ENCODE data around the gene RORC. TPM values are rescaled to one million over a fixed set of nuclear protein-coding genes. Genes with fewer than 3 reads are reported as not detected.

RORC gene
- total RNA-seq, 1 experiment from 2014 or later: 0.26 TPM

- ChIA-PET CTCF (no interaction called here), POLR2A (ENCODE audit: unreplicated experiment) (no interaction called here)
- BruUV-seq (replicated peaks): no TSS peak
- no peak for DNase-seq
- H4K20me1 ChIP-seq (ENCODE audit: low read length): no peaks in the 10 kb centered on the region
- H3K9ac ChIP-seq (ENCODE audit: low read length): no peak overlapping the region
- intact Hi-C loops (cut with micrococcal nuclease): no loop called here
- H3K4me1 ChIP-seq (ENCODE audit: insufficient read depth, low read length): no peaks in the 10 kb centered on the region
- no peak overlapping the region for H2AFZ ChIP-seq (ENCODE audit: low read length)
- H3K4me3 ChIP-seq (ENCODE audit: low read length): no peak overlapping the region
- H3K27me3 ChIP-seq (ENCODE audit: low read length): no peaks in the 10 kb centered on the region
- no peak for ATAC-seq
- H3F3A ChIP-seq (ENCODE audit: low read length, unreplicated experiment): no peaks in the 10 kb centered on the region
- no peak for TF ChIP-seq CTCF (conservative IDR thresholded peaks at IDR 0.05; ENCODE audit: low read depth, low read length)
- no peak for TF ChIP-seq EZH2 (IDR thresholded peaks at IDR 0.05; ENCODE audit: low read length, unreplicated experiment)
- no peak for TF ChIP-seq EZH2phosphoT487 (IDR thresholded peaks at IDR 0.05; ENCODE audit: borderline replicate concordance, low read length)
- no peak overlapping the region for H3K27ac ChIP-seq (ENCODE audit: low read length)
- H3K9me3 ChIP-seq (ENCODE audit: low read length): no peaks in the 10 kb centered on the region
- no peaks in the 10 kb centered on the region for H3K79me2 ChIP-seq (ENCODE audit: low read length)
- no peak overlapping the region for H3K4me2 ChIP-seq (ENCODE audit: low read length)
- no peaks in the 10 kb centered on the region for H3K36me3 ChIP-seq (ENCODE audit: low read depth, low read length)
- no peaks in the 10 kb centered on the region for H3K9me2 ChIP-seq (replicated peaks; ENCODE audit: low read length)
Measured at GRCh38 chr1:151860504-151861187, 29.0 kb upstream of the RORC start.

GRCh38 chr1:151859891-151860293 lies 28.3 kb upstream of the RORC start:
- H3K9ac ChIP-seq (ENCODE audit: low read length): no peak overlapping the region
- no peak overlapping the region for H3K4me2 ChIP-seq (ENCODE audit: low read length)
- ChIA-PET POLR2A (ENCODE audit: unreplicated experiment) (interaction anchor here (0.6 kb wide), 1 partner anchor 413 kb away, joined by 9 read pairs; no protein-coding TSS in a partner anchor), CTCF (no interaction called here)
- no peaks in the 10 kb centered on the region for H3K9me3 ChIP-seq (ENCODE audit: low read length)
- intact Hi-C loops (cut with micrococcal nuclease): no loop called here
- TF ChIP-seq CTCF (conservative IDR thresholded peaks at IDR 0.05; ENCODE audit: low read depth, low read length) (no peak), EZH2 (IDR thresholded peaks at IDR 0.05; ENCODE audit: low read length, unreplicated experiment) (no peak), EZH2phosphoT487 (IDR thresholded peaks at IDR 0.05; ENCODE audit: borderline replicate concordance, low read length) (no peak)
- DNase-seq (no peak), ATAC-seq (no peak)
- H3F3A ChIP-seq (ENCODE audit: low read length, unreplicated experiment): no peaks in the 10 kb centered on the region
- H3K27ac ChIP-seq (ENCODE audit: low read length): no peak overlapping the region
- H3K4me3 ChIP-seq (ENCODE audit: low read length): no peak overlapping the region
- no TSS peak for BruUV-seq (replicated peaks)
- no peaks in the 10 kb centered on the region for H4K20me1 ChIP-seq (ENCODE audit: low read length)
- H3K9me2 ChIP-seq (replicated peaks; ENCODE audit: low read length): no peaks in the 10 kb centered on the region
- no peaks in the 10 kb centered on the region for H3K4me1 ChIP-seq (ENCODE audit: insufficient read depth, low read length)
- H3K79me2 ChIP-seq (ENCODE audit: low read length): no peaks in the 10 kb centered on the region
- no peaks in the 10 kb centered on the region for H3K36me3 ChIP-seq (ENCODE audit: low read depth, low read length)
- no peaks in the 10 kb centered on the region for H3K27me3 ChIP-seq (ENCODE audit: low read length)
- H2AFZ ChIP-seq (ENCODE audit: low read length): no peak overlapping the region

GRCh38 chr1:151858886-151859665 lies 27.5 kb upstream of the RORC start:
- Histone ChIP-seq H3K4me2 (ENCODE audit: low read length) (no peak overlapping the region), H3K4me1 (ENCODE audit: insufficient read depth, low read length) (no peaks in the 10 kb centered on the region), H3K36me3 (ENCODE audit: low read depth, low read length) (no peaks in the 10 kb centered on the region), H3K9me3 (ENCODE audit: low read length) (no peaks in the 10 kb centered on the region), H3K27me3 (ENCODE audit: low read length) (no peaks in the 10 kb centered on the region), H4K20me1 (ENCODE audit: low read length) (no peaks in the 10 kb centered on the region), H3K4me3 (ENCODE audit: low read length) (no peak overlapping the region), H3K9me2 (replicated peaks; ENCODE audit: low read length) (no peaks in the 10 kb centered on the region), H3K27ac (ENCODE audit: low read length) (no peak overlapping the region), H3K79me2 (ENCODE audit: low read length) (no peaks in the 10 kb centered on the region), H2AFZ (ENCODE audit: low read length) (no peak overlapping the region), H3F3A (ENCODE audit: low read length, unreplicated experiment) (no peaks in the 10 kb centered on the region), H3K9ac (ENCODE audit: low read length) (no peak overlapping the region)
- ChIA-PET CTCF (no interaction called here), POLR2A (ENCODE audit: unreplicated experiment) (interaction anchor here (0.6 kb wide), 1 partner anchor 412 kb away, joined by 9 read pairs; no protein-coding TSS in a partner anchor)
- ATAC-seq (no peak), DNase-seq (no peak)
- BruUV-seq (replicated peaks): no TSS peak
- intact Hi-C loops (cut with micrococcal nuclease): no loop called here
- TF ChIP-seq EZH2 (IDR thresholded peaks at IDR 0.05; ENCODE audit: low read length, unreplicated experiment) (no peak), CTCF (conservative IDR thresholded peaks at IDR 0.05; ENCODE audit: low read depth, low read length) (no peak), EZH2phosphoT487 (IDR thresholded peaks at IDR 0.05; ENCODE audit: borderline replicate concordance, low read length) (no peak)
